ENCODE results near the gene GAS6.

DNA sequence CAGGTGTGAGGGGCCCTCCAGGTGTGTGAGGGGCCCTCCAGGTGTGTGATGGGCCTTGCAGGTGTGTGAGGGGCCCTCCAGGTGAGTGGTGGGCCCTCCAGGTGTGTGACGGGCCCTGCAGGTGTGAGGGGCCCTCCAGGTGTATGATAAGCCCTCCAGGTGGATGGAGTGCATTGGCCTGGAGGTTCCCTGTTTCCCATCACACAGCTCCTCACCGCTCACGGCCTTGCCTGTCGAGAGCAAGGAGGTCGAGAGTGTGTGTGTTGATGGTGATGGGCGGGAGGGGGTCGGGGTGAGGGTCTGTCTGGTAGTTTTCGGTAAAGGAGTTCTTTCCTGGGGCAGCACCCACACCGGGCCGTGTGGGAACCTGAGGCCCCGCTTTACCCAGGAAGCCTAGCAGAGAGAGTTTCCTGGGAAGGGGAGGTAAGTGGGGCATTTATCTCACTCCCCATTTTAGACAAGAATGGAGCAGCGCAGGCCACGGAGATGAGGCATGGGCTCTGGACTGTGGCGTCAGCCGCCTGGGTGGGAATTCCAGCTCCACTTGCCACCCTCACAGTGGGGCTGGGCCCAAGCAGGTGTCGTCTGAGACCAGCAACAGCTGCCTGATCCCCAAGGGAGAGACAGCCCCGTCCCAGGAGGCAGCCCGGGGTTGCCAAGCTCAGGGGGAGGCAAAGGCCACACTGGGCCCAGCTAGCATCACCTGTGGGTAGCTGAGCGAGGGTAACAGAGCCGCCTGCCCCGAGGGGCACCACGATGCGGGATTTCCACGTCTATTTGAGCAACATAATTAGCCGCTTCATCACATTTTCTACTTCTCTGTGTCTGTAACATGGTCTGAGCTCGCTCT is 10.9 kb upstream of the GAS6 start:
- TF ChIP-seq MAX (IDR thresholded peaks at IDR 0.05; ENCODE audit: insufficient read depth, insufficient read length), result no peak
- TF ChIP-seq, protein P1, sequence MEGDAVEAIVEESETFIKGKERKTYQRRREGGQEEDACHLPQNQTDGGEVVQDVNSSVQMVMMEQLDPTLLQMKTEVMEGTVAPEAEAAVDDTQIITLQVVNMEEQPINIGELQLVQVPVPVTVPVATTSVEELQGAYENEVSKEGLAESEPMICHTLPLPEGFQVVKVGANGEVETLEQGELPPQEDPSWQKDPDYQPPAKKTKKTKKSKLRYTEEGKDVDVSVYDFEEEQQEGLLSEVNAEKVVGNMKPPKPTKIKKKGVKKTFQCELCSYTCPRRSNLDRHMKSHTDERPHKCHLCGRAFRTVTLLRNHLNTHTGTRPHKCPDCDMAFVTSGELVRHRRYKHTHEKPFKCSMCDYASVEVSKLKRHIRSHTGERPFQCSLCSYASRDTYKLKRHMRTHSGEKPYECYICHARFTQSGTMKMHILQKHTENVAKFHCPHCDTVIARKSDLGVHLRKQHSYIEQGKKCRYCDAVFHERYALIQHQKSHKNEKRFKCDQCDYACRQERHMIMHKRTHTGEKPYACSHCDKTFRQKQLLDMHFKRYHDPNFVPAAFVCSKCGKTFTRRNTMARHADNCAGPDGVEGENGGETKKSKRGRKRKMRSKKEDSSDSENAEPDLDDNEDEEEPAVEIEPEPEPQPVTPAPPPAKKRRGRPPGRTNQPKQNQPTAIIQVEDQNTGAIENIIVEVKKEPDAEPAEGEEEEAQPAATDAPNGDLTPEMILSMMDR (IDR thresholded peaks at IDR 0.05; ENCODE audit: extremely low read depth in 1 of 2, insufficient read depth in 1 of 2, low read depth in 1 of 2, low read length in 2 of 2), result no peak
- TF ChIP-seq POLR2A (IDR thresholded peaks at IDR 0.05; ENCODE audit: low read depth, low read length), result no peak
- TF ChIP-seq MYC (IDR thresholded peaks at IDR 0.05; ENCODE audit: low read depth, low read length), result no peak

Data from endothelial cell of umbilical vein (primary cell).